Measurements from ENCODE around the gene FPGS.

Gene FPGS

DNA sequence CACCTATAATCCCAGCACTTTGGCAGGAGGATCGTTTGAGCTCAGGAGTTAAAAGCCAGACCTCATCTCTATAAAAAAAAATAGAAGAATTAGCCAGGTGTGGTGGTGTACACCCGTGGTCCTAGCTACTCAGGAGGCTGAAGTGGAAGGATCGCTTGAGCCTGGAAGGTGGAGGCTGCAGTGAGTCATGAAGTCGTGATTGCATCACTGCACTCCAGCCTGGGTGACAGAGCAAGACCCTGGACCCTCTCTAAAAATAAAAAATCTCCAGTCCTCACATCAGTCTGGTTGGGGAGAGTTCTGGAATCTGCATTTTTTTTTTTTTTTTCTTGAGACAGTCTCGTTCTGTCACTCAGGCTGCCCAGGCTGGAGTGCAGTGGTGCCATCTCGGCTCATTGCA, 9.3 kb downstream of the FPGS start:
- TF ChIP-seq, protein P1, sequence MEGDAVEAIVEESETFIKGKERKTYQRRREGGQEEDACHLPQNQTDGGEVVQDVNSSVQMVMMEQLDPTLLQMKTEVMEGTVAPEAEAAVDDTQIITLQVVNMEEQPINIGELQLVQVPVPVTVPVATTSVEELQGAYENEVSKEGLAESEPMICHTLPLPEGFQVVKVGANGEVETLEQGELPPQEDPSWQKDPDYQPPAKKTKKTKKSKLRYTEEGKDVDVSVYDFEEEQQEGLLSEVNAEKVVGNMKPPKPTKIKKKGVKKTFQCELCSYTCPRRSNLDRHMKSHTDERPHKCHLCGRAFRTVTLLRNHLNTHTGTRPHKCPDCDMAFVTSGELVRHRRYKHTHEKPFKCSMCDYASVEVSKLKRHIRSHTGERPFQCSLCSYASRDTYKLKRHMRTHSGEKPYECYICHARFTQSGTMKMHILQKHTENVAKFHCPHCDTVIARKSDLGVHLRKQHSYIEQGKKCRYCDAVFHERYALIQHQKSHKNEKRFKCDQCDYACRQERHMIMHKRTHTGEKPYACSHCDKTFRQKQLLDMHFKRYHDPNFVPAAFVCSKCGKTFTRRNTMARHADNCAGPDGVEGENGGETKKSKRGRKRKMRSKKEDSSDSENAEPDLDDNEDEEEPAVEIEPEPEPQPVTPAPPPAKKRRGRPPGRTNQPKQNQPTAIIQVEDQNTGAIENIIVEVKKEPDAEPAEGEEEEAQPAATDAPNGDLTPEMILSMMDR (IDR thresholded peaks at IDR 0.05; ENCODE audit: poor library complexity, severe bottlenecking), result no peak
- Histone ChIP-seq H3K4me3 (ENCODE audit: severe bottlenecking) (no peak overlapping the region), H3K4me1 (ENCODE audit: insufficient read depth, poor library complexity, severe bottlenecking) (peaks cover 3% of the 10 kb centered on the region), H3K27ac (ENCODE audit: poor library complexity, severe bottlenecking) (peak overlapping the region; percentile 13), H3K27me3 (ENCODE audit: insufficient read depth, poor library complexity, severe bottlenecking) (no peaks in the 10 kb centered on the region), H3K9me3 (ENCODE audit: severe bottlenecking) (no peaks in the 10 kb centered on the region), H3K36me3 (ENCODE audit: low read depth) (peaks cover 72% of the 10 kb centered on the region)
- ATAC-seq (ENCODE audit: low read depth) (no peak), DNase-seq (ENCODE audit: low spot score) (no peak)

GRCh38 chr9:127812936-127813675, 10.4 kb downstream of the FPGS start:
- Histone ChIP-seq H3K9me3 (ENCODE audit: severe bottlenecking) (no peaks in the 10 kb centered on the region), H3K27ac (ENCODE audit: poor library complexity, severe bottlenecking) (no peak overlapping the region), H3K4me1 (ENCODE audit: insufficient read depth, poor library complexity, severe bottlenecking) (peaks cover 3% of the 10 kb centered on the region), H3K27me3 (ENCODE audit: insufficient read depth, poor library complexity, severe bottlenecking) (no peaks in the 10 kb centered on the region), H3K36me3 (ENCODE audit: low read depth) (peaks cover 61% of the 10 kb centered on the region), H3K4me3 (ENCODE audit: severe bottlenecking) (no peak overlapping the region)
- TF ChIP-seq, protein P1 (IDR thresholded peaks at IDR 0.05; ENCODE audit: poor library complexity, severe bottlenecking), result no peak
- ATAC-seq (ENCODE audit: low read depth), result no peak
- peak; percentile 66 for DNase-seq (ENCODE audit: low spot score)

DNA sequence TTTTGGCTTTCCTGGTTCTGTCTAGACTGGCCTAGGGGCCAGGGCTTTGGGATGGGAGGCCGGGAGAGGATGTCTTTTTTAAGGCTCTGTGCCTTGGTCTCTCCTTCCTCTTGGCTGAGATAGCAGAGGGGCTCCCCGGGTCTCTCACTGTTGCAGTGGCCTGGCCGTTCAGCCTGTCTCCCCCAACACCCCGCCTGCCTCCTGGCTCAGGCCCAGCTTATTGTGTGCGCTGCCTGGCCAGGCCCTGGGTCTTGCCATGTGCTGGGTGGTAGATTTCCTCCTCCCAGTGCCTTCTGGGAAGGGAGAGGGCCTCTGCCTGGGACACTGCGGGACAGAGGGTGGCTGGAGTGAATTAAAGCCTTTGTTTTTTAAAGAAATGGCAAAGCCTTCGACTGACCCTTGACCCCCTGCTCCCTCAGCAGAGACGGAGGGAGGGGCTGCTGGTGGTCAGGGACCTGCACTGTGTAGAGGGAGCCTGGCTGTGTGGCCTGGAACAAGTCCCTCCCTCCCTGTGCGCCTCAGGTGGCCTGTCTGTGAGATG, 11.1 kb downstream of the FPGS start:
- Histone ChIP-seq H3K9me3 (ENCODE audit: severe bottlenecking) (no peaks in the 10 kb centered on the region), H3K27ac (ENCODE audit: poor library complexity, severe bottlenecking) (no peak overlapping the region), H3K27me3 (ENCODE audit: insufficient read depth, poor library complexity, severe bottlenecking) (no peaks in the 10 kb centered on the region), H3K4me3 (ENCODE audit: severe bottlenecking) (no peak overlapping the region), H3K4me1 (ENCODE audit: insufficient read depth, poor library complexity, severe bottlenecking) (peaks cover 3% of the 10 kb centered on the region), H3K36me3 (ENCODE audit: low read depth) (peaks cover 57% of the 10 kb centered on the region)
- ATAC-seq (ENCODE audit: low read depth), result no peak
- DNase-seq (ENCODE audit: low spot score), result peak; percentile 59
- TF ChIP-seq, protein P1 (IDR thresholded peaks at IDR 0.05; ENCODE audit: poor library complexity, severe bottlenecking), result no peak

GRCh38 chr9:127814619-127815511, 12.2 kb downstream of the FPGS start:
- H3K27ac ChIP-seq (ENCODE audit: poor library complexity, severe bottlenecking), result no peak overlapping the region
- H3K36me3 ChIP-seq (ENCODE audit: low read depth), result peaks cover 55% of the 10 kb centered on the region
- DNase-seq (ENCODE audit: low spot score) (no peak), ATAC-seq (ENCODE audit: low read depth) (no peak)
- no peak overlapping the region for H3K4me3 ChIP-seq (ENCODE audit: severe bottlenecking)
- H3K27me3 ChIP-seq (ENCODE audit: insufficient read depth, poor library complexity, severe bottlenecking), result no peaks in the 10 kb centered on the region
- TF ChIP-seq, protein P1 (IDR thresholded peaks at IDR 0.05; ENCODE audit: poor library complexity, severe bottlenecking), result no peak
- no peaks in the 10 kb centered on the region for H3K9me3 ChIP-seq (ENCODE audit: severe bottlenecking)
- H3K4me1 ChIP-seq (ENCODE audit: insufficient read depth, poor library complexity, severe bottlenecking), result peaks cover 3% of the 10 kb centered on the region
